Activated CD8-positive, alpha-beta memory T cell treated with anti-CD3 and anti-CD28 coated beads, Interleukin-2, amount 50 U/mL, for 24 hours (primary cell): ENCODE data around the gene RPL15.
"Not testable (repeated sequence)": the region's sequence is repeated elsewhere in the genome, so short reads cannot be mapped to it uniquely, and the experiment has no call there.

ENCODE experiments used
- DNase-seq: peaks from one replicate; pipeline ENCODE4 v3.0.0-alpha.2; 2020; ENCODE audit errors: extremely low read depth

RPL15 gene

GRCh38 chr3:23889950-23890349 lies 27.0 kb upstream of the RPL15 start:
- no peak for DNase-seq

GRCh38 chr3:23894254-23895061 lies 22.5 kb upstream of the RPL15 start:
- no peak for DNase-seq

- no peak for DNase-seq
Measured at GRCh38 chr3:23895181-23895580, 21.8 kb upstream of the RPL15 start.

GRCh38 chr3:23900744-23901143 lies 16.2 kb upstream of the RPL15 start:
- DNase-seq, result no peak

- no peak for DNase-seq
Measured at GRCh38 chr3:23904545-23904944, 12.4 kb upstream of the RPL15 start.

- DNase-seq, result no peak
Measured at GRCh38 chr3:23909341-23909740, 7.6 kb upstream of the RPL15 start.

- no peak for DNase-seq
Measured at GRCh38 chr3:23911397-23911796, 5.5 kb upstream of the RPL15 start.

GRCh38 chr3:23912335-23912734 lies 4.6 kb upstream of the RPL15 start:
- DNase-seq, result not testable (repeated sequence)

- no peak for DNase-seq
Measured at GRCh38 chr3:23913182-23913581, 3.8 kb upstream of the RPL15 start.

- no peak for DNase-seq
Measured at GRCh38 chr3:23913873-23914743, 2.8 kb upstream of the RPL15 start.

GRCh38 chr3:23915537-23916108 lies 1.3 kb upstream of the RPL15 start:
- DNase-seq, result no peak

- no peak for DNase-seq
Measured at GRCh38 chr3:23916152-23916885, 613 bp upstream of the RPL15 start.

GRCh38 chr3:23917679-23918303 lies 859 bp downstream of the RPL15 start:
- not testable (repeated sequence) for DNase-seq

GRCh38 chr3:23918331-23918730 lies 1.4 kb downstream of the RPL15 start:
- not testable (repeated sequence) for DNase-seq

- DNase-seq, result no peak
Measured at GRCh38 chr3:23919628-23920027, 2.7 kb downstream of the RPL15 start.

GRCh38 chr3:23920151-23920655 lies 3.3 kb downstream of the RPL15 start:
- DNase-seq, result no peak

- no peak for DNase-seq
Measured at GRCh38 chr3:23921052-23921511, 4.2 kb downstream of the RPL15 start.

- no peak for DNase-seq
Measured at GRCh38 chr3:23923786-23924185, 6.9 kb downstream of the RPL15 start.

- DNase-seq, result no peak
Measured at GRCh38 chr3:23926246-23926645, 9.3 kb downstream of the RPL15 start.

GRCh38 chr3:23926736-23927135 lies 9.8 kb downstream of the RPL15 start:
- DNase-seq, result no peak

GRCh38 chr3:23928524-23928923 lies 11.6 kb downstream of the RPL15 start:
- DNase-seq, result no peak
